Cerebellar cortex (tissue), 1 donor: Measurements from ENCODE around the gene ZNF799.
"Not testable (repeated sequence)": the region's sequence is repeated elsewhere in the genome, so short reads cannot be mapped to it uniquely, and the experiment has no call there.

Experiments
- DNase-seq: peaks from one replicate; pipeline ENCODE4 v3.0.0-alpha.2; 2015; ENCODE audit warnings: low spot score

The ZNF799 gene

GRCh38 chr19:12400633-12401502 is at the start of gene ZNF799:
Gene ZNF799, minus strand, starts transcription at chr19:12401271. Its CDS starts 201 bp downstream, at chr19:12401070.
- DNase-seq: peak; percentile 98

GRCh38 chr19:12450844-12451243 is 49.8 kb upstream of the ZNF799 start:
- no peak for DNase-seq

- no peak for DNase-seq
Measured at GRCh38 chr19:12448808-12449207, 47.7 kb upstream of the ZNF799 start.

- DNase-seq: peak; percentile 99
Measured at GRCh38 chr19:12440541-12441316, 39.7 kb upstream of the ZNF799 start, which contains the start of gene ZNF443. Gene ZNF443, minus strand, starts transcription at chr19:12441021. Its CDS starts 107 bp downstream, at chr19:12440914.

- peak; percentile 15 for DNase-seq
Measured at GRCh38 chr19:12439686-12440540, 38.8 kb upstream of the ZNF799 start.

GRCh38 chr19:12430726-12431299 is 29.7 kb upstream of the ZNF799 start:
- DNase-seq: not testable (repeated sequence)

GRCh38 chr19:12425888-12426274 is 24.8 kb upstream of the ZNF799 start:
- DNase-seq: no peak

GRCh38 chr19:12425236-12425887 is 24.3 kb upstream of the ZNF799 start:
- DNase-seq: no peak

GRCh38 chr19:12417273-12417672 is 16.2 kb upstream of the ZNF799 start:
- not testable (repeated sequence) for DNase-seq

- no peak for DNase-seq
Measured at GRCh38 chr19:12411893-12412292, 10.8 kb upstream of the ZNF799 start.

GRCh38 chr19:12399901-12400632 is 1.0 kb downstream of the ZNF799 start:
- DNase-seq: peak; percentile 52

- DNase-seq: not testable (repeated sequence)
Measured at GRCh38 chr19:12391148-12391547, 9.9 kb downstream of the ZNF799 start.

GRCh38 chr19:12386365-12386764 is 14.7 kb downstream of the ZNF799 start:
- not testable (repeated sequence) for DNase-seq

GRCh38 chr19:12380444-12380737 is 20.7 kb downstream of the ZNF799 start:
- no peak for DNase-seq

- no peak for DNase-seq
Measured at GRCh38 chr19:12379732-12380443, 21.2 kb downstream of the ZNF799 start.

- no peak for DNase-seq
Measured at GRCh38 chr19:12374026-12374425, 27.0 kb downstream of the ZNF799 start.

GRCh38 chr19:12365236-12366162 is 35.6 kb downstream of the ZNF799 start, which contains the start of gene ZNF442:
Gene ZNF442, minus strand, starts transcription at chr19:12365683. Its CDS starts 2,052 bp downstream, at chr19:12363631.
- DNase-seq: peak; percentile 100

- peak; percentile 42 for DNase-seq
Measured at GRCh38 chr19:12364391-12365235, 36.5 kb downstream of the ZNF799 start.
